HepG2 (cell line): ENCODE measurements around the gene DNAJC1. TPM values are rescaled to one million over a fixed set of nuclear protein-coding genes. Genes with fewer than 3 reads are reported as not detected.

Source experiments
- ATM ChIP-seq: fragments of 450-650 bp; IDR thresholded peaks from 2 replicates; pipeline ENCODE4 v1.7.1; 2017; ENCODE audit warnings: mild to moderate bottlenecking, borderline replicate concordance
- BCL6 ChIP-seq: IDR thresholded peaks from 2 replicates; pipeline ENCODE4 v1.6.1; 2016; ENCODE audit warnings: missing genetic modification reagents, missing compliant biosample characterization
- CCDC6 ChIP-seq: sonication (generic); formaldehyde crosslinking; IDR thresholded peaks from 2 replicates; pipeline ENCODE4 v1.8.1; 2022; ENCODE audit warnings: mild to moderate bottlenecking, missing genetic modification reagents, moderate library complexity
- FOXP1 ChIP-seq, 2 experiments: fragments of 450-650 bp in 1 of 2; IDR thresholded peaks; 2 replicates each; pipeline ENCODE4 v1.6.1; 2017 to 2018; ENCODE audit warnings: antibody characterized with exemption in 1 of 2
- HHEX ChIP-seq: IDR thresholded peaks from 2 replicates; pipeline ENCODE4 v1.6.1; 2016; ENCODE audit warnings: control low read depth
- LCORL ChIP-seq, 2 experiments: fragments of 450-650 bp in 1 of 2; sonication (generic) in 1 of 2; formaldehyde crosslinking in 1 of 2; IDR thresholded peaks; 2 replicates each; pipeline versions ENCODE4 v1.5.0 to v1.6.1; 2017 to 2020; ENCODE audit warnings: antibody characterized with exemption in 1 of 2, missing genetic modification reagents in 1 of 2
- PLRG1 ChIP-seq: fragments of 450-650 bp; conservative IDR thresholded peaks from 2 replicates; pipeline ENCODE4 v1.6.1; 2016
- RBAK ChIP-seq: sonication (generic); formaldehyde crosslinking; IDR thresholded peaks from 2 replicates; pipeline ENCODE4 v1.5.1; 2020; ENCODE audit warnings: mild to moderate bottlenecking, missing genetic modification reagents
- SOX5 ChIP-seq: IDR thresholded peaks from 2 replicates; pipeline ENCODE4 v1.6.1; 2016; ENCODE audit warnings: borderline replicate concordance
- XBP1 ChIP-seq: sonication (generic); formaldehyde crosslinking; IDR thresholded peaks from 2 replicates; pipeline ENCODE4 v1.5.0; 2020; ENCODE audit warnings: missing genetic modification reagents
- ZNF101 ChIP-seq: sonication (generic); formaldehyde crosslinking; IDR thresholded peaks from 2 replicates; pipeline ENCODE4 v1.4.0; 2020; ENCODE audit warnings: mild to moderate bottlenecking, low read depth, missing genetic modification reagents, borderline replicate concordance
- ZNF143 ChIP-seq: sonication (generic); formaldehyde crosslinking; IDR thresholded peaks from 2 replicates; pipeline ENCODE4 v1.4.0; 2020; ENCODE audit warnings: missing genetic modification reagents
- ZNF264 ChIP-seq: sonication (generic); formaldehyde crosslinking; IDR thresholded peaks from 2 replicates; pipeline ENCODE4 v1.4.0; 2020; ENCODE audit warnings: missing genetic modification reagents
- ZNF337 ChIP-seq: sonication (generic); formaldehyde crosslinking; IDR thresholded peaks from 2 replicates; pipeline ENCODE4 v1.5.1; 2020; ENCODE audit warnings: missing genetic modification reagents, low read depth, mild to moderate bottlenecking, borderline replicate concordance
- polyA plus RNA-seq, 8 experiments: library from polyadenylated mRNA; depleted of rRNA in 3 of 8; stranded (reverse) in 7 of 8; unstranded in 1 of 8; fragments of >200 nt; fragmentation: Illumina TruSeq in 4 of 8; extraction: Trizol in 4 of 8; gene quantifications; 2 replicates each; pipeline versions ENCODE4 v1.2.1 to v1.2.3, GENCODE V29; 2011 to 2016; ENCODE audit warnings: low read depth in 4 of 8, missing spikeins in 1 of 8, mixed read lengths in 1 of 8; ENCODE audit not compliant: insufficient read depth in 1 of 8
- total RNA-seq, 5 experiments: library from RNA; depleted of rRNA; stranded (reverse); fragments of >200 nt; fragmentation: Illumina TruSeq; extraction: Trizol; gene quantifications; 2 replicates each; pipeline ENCODE4 v1.2.3, GENCODE V29; 2016; ENCODE audit warnings: low read depth in 1 of 5
- TF ChIP-seq, protein P1 (sequence below): sonication (generic); formaldehyde crosslinking; IDR thresholded peaks from 2 replicates; pipeline ENCODE4 v1.4.0; 2020; ENCODE audit warnings: mild to moderate bottlenecking, missing genetic modification reagents
- TF ChIP-seq, protein P2 (sequence below): sonication (generic); formaldehyde crosslinking; IDR thresholded peaks from 2 replicates; pipeline ENCODE4 v1.4.0; 2020; ENCODE audit warnings: mild to moderate bottlenecking, low read depth, missing genetic modification reagents
- TF ChIP-seq, protein P3 (sequence below): sonication (generic); formaldehyde crosslinking; IDR thresholded peaks from 2 replicates; pipeline ENCODE4 v1.4.0; 2020; ENCODE audit warnings: low read depth, mild to moderate bottlenecking, missing genetic modification reagents
- TF ChIP-seq, protein P4 (sequence below): sonication (generic); formaldehyde crosslinking; IDR thresholded peaks from 2 replicates; pipeline ENCODE4 v1.4.0; 2020; ENCODE audit warnings: missing genetic modification reagents
- TF ChIP-seq, protein P5 (sequence below): sonication (generic); formaldehyde crosslinking; IDR thresholded peaks from 2 replicates; pipeline ENCODE4 v1.5.0; 2020; ENCODE audit warnings: missing genetic modification reagents

The DNAJC1 gene
- total and polyA plus RNA-seq, 2 of the 13 experiments (the other 11 are each of a cell fraction or from before 2014, with no cell fraction given): 9.9 to 16.6 TPM

DNA sequence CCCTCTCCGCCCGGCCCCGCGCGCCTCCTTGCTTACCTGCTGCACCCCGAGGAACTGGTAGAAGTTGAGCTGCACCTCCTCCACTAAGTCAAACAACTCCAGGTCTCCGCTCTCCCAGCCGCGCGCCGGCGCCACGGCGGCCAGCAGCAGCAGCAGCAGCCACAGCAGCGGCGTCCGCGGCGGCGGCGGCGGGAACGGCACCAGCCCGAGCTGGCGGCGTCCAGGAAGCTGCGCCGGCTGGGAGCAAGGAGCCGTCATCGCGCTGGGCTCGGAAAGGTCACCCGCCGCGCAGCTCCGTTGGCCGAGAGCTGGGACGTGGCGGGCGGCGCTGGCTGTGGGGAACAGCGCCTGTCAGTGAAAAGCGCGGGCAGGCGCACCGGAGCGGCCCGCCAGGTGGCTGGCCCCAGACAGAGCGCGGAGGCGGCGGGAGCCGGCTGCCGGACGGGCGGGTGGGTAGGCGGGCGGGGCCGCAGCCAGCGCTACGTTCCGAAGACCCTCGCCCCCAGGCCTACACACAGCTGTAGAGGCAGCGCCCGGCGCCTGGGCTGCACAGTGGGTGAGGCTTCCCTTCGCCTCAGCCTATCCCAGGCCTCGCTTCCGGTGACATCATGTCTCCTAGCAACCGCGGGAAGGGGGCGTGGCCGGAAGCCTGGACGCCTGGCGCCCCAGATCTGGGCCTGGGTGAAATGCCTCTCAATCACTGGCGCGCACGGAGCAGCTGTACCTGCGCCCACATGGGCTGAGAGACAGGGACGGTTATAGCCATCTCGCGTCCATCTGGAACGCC lies at the start of gene DNAJC1 (continued):
- TF ChIP-seq, protein P1, sequence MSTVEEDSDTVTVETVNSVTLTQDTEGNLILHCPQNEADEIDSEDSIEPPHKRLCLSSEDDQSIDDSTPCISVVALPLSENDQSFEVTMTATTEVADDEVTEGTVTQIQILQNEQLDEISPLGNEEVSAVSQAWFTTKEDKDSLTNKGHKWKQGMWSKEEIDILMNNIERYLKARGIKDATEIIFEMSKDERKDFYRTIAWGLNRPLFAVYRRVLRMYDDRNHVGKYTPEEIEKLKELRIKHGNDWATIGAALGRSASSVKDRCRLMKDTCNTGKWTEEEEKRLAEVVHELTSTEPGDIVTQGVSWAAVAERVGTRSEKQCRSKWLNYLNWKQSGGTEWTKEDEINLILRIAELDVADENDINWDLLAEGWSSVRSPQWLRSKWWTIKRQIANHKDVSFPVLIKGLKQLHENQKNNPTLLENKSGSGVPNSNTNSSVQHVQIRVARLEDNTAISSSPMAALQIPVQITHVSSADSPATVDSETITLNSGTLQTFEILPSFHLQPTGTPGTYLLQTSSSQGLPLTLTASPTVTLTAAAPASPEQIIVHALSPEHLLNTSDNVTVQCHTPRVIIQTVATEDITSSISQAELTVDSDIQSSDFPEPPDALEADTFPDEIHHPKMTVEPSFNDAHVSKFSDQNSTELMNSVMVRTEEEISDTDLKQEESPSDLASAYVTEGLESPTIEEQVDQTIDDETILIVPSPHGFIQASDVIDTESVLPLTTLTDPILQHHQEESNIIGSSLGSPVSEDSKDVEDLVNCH: no peak
- TF ChIP-seq SOX5 (CRISPR knock-in tag) (0 out of 2 replicates have a peak, but pooled peaks have one; percentile 26), BCL6 (CRISPR knock-in tag) (no peak), PLRG1 (no peak), XBP1 (CRISPR knock-in tag) (no peak), HHEX (CRISPR knock-in tag) (no peak), ZNF143 (CRISPR knock-in tag) (no peak), ZNF101 (no peak), FOXP1 (IDR thresholded peaks at IDR 0.05) (no peak), FOXP1 (CRISPR knock-in tag; IDR thresholded peaks at IDR 0.05) (no peak), LCORL (IDR thresholded peaks at IDR 0.05) (no peak), LCORL (CRISPR knock-in tag; IDR thresholded peaks at IDR 0.05) (no peak), CCDC6 (CRISPR knock-in tag) (0 out of 2 replicates have a peak, but pooled peaks have one; percentile 74), ZNF264 (CRISPR knock-in tag) (no peak), ZNF337 (0 out of 2 replicates have a peak, but pooled peaks have one; percentile 56), RBAK (CRISPR knock-in tag) (no peak), ATM (no peak)
- TF ChIP-seq, protein P2, sequence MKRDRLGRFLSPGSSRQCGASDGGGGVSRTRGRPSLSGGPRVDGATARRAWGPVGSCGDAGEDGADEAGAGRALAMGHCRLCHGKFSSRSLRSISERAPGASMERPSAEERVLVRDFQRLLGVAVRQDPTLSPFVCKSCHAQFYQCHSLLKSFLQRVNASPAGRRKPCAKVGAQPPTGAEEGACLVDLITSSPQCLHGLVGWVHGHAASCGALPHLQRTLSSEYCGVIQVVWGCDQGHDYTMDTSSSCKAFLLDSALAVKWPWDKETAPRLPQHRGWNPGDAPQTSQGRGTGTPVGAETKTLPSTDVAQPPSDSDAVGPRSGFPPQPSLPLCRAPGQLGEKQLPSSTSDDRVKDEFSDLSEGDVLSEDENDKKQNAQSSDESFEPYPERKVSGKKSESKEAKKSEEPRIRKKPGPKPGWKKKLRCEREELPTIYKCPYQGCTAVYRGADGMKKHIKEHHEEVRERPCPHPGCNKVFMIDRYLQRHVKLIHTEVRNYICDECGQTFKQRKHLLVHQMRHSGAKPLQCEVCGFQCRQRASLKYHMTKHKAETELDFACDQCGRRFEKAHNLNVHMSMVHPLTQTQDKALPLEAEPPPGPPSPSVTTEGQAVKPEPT: no peak
- TF ChIP-seq, protein P3, sequence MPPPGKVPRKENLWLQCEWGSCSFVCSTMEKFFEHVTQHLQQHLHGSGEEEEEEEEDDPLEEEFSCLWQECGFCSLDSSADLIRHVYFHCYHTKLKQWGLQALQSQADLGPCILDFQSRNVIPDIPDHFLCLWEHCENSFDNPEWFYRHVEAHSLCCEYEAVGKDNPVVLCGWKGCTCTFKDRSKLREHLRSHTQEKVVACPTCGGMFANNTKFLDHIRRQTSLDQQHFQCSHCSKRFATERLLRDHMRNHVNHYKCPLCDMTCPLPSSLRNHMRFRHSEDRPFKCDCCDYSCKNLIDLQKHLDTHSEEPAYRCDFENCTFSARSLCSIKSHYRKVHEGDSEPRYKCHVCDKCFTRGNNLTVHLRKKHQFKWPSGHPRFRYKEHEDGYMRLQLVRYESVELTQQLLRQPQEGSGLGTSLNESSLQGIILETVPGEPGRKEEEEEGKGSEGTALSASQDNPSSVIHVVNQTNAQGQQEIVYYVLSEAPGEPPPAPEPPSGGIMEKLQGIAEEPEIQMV: 0 out of 2 replicates have a peak, but pooled peaks have one; percentile 34
- TF ChIP-seq, protein P4, sequence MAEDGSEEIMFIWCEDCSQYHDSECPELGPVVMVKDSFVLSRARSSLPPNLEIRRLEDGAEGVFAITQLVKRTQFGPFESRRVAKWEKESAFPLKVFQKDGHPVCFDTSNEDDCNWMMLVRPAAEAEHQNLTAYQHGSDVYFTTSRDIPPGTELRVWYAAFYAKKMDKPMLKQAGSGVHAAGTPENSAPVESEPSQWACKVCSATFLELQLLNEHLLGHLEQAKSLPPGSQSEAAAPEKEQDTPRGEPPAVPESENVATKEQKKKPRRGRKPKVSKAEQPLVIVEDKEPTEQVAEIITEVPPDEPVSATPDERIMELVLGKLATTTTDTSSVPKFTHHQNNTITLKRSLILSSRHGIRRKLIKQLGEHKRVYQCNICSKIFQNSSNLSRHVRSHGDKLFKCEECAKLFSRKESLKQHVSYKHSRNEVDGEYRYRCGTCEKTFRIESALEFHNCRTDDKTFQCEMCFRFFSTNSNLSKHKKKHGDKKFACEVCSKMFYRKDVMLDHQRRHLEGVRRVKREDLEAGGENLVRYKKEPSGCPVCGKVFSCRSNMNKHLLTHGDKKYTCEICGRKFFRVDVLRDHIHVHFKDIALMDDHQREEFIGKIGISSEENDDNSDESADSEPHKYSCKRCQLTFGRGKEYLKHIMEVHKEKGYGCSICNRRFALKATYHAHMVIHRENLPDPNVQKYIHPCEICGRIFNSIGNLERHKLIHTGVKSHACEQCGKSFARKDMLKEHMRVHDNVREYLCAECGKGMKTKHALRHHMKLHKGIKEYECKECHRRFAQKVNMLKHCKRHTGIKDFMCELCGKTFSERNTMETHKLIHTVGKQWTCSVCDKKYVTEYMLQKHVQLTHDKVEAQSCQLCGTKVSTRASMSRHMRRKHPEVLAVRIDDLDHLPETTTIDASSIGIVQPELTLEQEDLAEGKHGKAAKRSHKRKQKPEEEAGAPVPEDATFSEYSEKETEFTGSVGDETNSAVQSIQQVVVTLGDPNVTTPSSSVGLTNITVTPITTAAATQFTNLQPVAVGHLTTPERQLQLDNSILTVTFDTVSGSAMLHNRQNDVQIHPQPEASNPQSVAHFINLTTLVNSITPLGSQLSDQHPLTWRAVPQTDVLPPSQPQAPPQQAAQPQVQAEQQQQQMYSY (CRISPR knock-in tag): 0 out of 2 replicates have a peak, but pooled peaks have one; percentile 20
- TF ChIP-seq, protein P5, sequence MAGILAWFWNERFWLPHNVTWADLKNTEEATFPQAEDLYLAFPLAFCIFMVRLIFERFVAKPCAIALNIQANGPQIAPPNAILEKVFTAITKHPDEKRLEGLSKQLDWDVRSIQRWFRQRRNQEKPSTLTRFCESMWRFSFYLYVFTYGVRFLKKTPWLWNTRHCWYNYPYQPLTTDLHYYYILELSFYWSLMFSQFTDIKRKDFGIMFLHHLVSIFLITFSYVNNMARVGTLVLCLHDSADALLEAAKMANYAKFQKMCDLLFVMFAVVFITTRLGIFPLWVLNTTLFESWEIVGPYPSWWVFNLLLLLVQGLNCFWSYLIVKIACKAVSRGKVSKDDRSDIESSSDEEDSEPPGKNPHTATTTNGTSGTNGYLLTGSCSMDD (CRISPR knock-in tag): no peak
